ENCODE data around the gene POT1.

The POT1 gene

DNA sequence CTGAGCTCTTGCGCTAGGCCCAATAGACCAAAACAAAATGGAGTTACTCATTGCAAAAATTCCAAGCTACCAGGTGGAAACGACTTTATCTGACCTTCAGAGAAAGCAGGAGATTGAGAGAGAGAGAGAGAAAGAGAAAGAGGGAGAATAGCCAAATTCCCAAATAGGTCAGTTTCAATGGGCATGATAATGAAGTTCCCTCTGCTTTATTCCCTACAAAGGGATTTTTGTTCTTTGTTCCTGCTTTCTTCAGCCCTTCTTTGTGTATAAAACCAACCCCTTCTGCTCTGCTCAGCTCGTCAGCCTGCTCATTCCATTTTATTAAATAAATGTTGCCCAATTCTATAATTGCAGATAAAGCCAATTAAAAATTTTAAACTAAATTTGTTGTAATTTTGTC, 119.0 kb downstream of the POT1 start:
- DNase-seq (ENCODE audit: low read depth in 1 of 2, low spot score in 1 of 2), result no peak

DNA sequence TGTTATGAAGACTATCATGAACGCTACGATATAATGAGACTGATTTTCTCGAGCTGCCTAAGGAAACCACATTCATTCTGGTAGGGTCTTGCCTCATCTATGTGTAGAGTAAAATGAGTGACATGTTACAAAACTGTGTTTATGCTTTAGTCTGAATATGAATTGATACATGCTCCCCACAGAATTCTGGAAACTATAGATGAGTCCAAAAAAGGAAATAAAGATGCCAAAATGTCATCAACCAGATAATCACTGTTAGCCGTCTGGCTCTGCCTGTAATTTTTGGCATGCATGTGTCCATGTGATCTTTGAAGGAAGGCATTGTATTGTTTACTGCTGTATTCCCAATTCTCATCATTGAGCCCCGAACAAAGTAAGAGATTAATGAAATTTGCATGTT, 121.4 kb downstream of the POT1 start:
- DNase-seq (ENCODE audit: low read depth in 1 of 2, low spot score in 1 of 2), result no peak

DNA sequence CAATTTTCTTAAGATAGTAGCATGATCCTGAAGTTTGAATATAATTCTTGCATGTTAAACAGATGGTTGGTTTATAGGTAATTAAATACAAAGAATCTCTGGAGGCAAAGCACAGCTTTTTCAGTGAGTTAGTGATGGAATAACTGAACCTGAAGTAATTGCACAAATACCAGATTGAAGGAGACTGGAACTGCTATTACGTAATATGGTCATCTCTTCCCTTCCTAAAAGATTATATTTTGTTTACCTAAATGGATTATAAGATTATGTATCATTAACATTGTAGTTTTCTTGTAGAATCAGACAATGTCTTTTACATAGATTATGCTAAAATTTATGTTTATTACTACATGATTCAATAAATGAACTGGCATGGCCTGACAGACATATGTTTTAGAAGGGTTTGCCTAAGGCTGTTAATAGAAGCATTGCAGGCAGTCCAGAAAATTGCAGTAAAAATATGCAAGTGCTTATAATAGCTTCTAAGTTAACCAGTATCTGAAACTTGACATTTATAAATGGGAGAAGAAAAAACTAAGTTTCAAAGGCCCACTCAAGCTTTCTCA, 128.2 kb downstream of the POT1 start:
- DNase-seq (ENCODE audit: low read depth in 1 of 2, low spot score in 1 of 2), result no peak

DNA sequence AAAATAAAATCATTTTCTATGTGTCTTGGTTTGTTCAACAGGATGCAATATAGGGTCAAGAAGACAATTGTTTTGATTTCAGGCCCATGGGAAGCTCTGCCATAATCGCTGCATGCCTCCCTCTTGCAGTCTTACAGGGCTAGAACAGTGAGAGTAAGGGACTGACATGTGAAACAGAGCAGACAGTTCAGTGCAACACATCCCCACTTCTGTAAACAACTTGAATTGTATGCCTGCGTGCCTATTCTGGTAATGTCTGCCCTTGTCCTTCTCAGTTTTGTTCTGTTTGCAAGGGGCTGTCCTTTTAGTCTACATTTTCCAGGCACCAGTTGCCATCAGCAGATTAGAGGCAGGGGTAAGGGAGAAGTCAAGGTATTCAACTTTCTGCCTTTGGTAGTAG, 129.2 kb downstream of the POT1 start:
- DNase-seq (ENCODE audit: low read depth in 1 of 2, low spot score in 1 of 2), result no peak

DNA sequence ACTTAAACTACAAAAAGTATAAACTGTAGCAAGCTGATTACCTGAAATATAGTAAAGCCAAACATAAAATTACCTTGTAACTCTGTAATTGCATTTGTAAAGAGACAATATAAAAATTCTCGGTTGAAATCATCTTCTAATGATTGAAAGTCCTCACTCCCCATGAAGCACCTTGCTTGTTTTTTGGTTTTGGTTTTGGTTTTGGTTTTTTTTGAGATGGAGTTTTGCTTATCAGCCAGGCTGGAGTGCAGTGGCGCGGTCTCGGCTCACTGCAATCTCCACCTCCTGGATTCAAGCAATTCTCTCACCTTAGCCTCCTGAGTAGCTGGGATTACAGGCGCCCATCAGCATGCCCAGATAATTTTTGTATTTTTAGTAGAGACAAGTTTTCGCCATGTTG, 130.2 kb downstream of the POT1 start:
- no peak for DNase-seq (ENCODE audit: low read depth in 1 of 2, low spot score in 1 of 2)

DNA sequence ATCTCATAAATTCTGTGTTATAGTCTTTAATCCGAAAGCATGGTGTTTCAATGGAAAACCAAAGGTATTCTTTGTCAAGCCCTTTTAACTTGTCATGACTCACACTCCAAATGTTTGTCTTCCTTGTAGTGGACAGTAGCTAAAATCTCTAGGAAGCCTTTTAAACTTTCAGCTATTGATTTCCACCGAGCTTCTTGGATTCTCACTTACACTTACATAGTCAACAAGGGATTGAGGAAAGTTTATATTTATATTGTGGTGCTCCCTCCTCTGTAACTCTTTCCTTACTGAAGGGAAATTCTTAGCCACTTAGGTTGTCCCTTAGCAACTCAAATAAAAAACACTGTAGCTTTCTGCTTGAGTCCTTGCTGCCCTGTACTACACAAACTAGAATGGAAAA, 132.9 kb downstream of the POT1 start:
- DNase-seq (ENCODE audit: low read depth in 1 of 2, low spot score in 1 of 2), result no peak

DNA sequence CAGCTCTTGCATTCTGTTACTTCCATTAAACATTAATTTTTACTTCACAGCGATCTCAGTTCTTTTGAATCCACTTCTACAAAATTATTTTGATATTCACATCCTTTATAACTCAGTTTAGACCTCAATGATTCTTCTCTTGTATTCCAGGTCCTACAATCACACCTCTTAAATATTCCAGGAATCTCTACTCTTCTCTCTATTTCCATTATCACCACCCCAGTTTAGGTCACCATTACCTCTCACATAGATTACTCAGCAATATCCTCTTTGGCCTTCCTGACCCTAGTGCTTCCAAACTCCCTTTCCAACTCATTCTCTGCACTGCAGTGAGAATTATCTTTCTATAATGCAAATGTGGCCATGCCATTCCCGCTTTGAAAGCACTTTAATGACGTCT, 136.9 kb downstream of the POT1 start:
- DNase-seq (ENCODE audit: low read depth in 1 of 2, low spot score in 1 of 2), result no peak

DNA sequence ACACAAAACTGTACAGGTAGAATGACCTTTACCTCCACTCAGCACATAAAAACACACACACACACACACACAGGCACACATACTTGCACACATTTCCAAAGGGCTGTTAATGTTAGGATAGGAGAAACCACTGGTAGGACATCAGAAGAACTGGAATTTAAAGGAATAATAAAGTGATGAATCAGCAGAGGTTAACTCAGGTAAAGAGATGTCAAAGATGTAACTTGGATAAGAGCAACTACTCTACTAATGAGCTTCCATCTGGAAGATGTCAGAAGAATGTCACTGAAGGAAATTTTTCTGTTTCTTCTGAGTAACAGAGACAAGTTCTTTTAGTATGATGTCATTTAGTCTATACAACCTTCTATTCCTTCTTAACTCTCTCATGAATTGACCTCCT, 137.6 kb downstream of the POT1 start:
- no peak for DNase-seq (ENCODE audit: low read depth in 1 of 2, low spot score in 1 of 2)

DNA sequence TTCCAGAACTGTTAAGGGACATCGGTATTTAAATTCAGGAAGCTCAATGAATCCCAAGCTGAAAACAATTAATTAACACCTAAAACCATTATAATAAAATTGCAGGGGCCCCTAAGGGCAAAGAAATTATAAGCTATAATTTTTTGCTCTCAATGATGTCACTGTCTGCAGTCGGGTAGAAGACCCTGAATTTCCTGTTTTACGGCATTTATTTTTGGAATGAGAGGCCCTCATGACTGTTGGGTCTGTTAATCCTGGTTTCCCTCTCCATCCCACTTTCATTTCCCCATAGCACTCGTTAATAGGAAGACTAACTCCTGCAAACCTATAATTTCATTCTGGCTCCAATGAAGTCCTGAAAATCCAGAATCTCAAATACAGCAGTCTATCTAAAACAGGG, 138.2 kb downstream of the POT1 start:
- no peak for DNase-seq (ENCODE audit: low read depth in 1 of 2, low spot score in 1 of 2)

DNA sequence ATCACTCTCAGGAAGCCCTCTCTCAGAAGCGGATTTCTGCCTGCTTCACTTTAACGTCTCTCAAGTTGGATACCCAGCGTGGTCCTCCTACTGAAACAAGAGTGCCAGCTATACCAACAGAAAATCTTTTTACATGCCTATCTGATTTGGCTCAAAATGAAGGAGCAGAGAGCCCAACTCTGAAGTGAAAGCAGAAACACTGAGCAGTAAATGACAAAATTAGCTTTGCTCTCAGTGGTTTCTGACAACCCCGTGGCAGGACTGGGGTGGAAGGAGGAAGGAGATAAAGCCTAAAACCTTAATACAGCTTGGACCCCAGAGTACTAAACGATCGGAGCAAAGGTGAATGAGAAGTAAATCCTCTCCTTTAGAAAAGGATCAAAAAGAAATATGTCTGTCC, 139.0 kb downstream of the POT1 start:
- DNase-seq (ENCODE audit: low read depth in 1 of 2, low spot score in 1 of 2), result no peak

DNA sequence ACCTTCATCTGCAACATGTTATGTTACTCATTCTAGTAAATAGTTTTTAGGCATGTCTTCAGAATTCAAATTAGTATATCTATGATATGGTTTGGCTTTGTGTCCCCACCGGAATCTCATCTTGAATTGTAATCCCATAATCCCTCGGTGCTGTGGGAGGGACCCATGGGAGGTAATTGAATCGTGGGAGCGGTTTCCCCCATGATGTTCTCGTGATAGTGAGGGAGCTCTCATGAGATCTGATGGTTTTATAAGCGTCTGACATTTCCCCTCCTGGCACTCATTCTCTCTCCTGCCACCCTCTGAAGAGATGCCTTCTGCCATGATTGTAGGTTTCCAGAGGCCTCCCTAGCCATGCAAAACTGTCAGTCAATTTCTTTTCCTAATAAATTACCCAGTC, 143.6 kb downstream of the POT1 start:
- no peak for DNase-seq (ENCODE audit: low read depth in 1 of 2, low spot score in 1 of 2)

DNA sequence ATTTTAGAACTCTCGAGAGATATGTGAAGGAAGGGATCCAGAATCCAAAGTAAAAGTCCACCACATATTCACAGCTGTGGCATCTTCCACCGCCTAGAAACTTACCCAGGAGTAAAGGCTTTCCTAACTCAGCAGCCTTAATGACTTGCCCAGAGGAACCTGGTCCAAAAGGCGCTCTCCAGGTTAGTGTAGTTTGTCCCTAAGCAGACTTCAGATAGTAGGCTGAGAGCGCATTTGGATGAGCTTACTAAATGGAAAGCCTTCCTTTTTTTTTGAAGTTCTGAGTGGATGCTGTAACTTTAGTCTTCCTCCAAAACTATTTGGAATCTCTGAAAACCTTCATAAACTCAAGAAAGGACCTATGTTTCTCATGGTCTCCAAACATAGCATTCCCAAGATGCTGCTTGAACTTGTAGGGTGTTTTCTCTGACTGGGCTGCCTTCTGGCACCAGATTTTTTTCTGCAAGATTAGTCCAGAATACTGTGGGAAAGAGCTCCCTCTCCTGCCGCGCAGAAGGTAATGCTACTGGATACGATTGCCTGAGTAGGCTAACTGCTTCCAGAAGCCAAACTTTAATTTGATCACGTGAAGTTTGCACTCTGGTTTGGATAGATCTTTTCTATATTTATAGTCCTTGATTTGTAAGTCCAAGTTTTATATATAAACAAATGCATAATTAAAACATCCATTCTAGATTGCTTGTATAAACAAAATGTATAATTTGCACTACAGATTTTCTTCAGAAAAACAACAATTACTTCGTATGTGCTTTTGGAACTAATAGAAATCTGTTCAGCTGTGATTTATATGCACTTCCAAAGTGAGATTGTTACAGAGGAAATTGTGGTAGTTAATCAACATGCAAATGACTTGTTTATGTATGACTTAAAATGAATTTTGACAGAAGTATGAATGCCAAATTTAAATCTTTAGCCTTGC, 144.5 kb downstream of the POT1 start:
- no peak for DNase-seq (ENCODE audit: low read depth in 1 of 2, low spot score in 1 of 2)

DNA sequence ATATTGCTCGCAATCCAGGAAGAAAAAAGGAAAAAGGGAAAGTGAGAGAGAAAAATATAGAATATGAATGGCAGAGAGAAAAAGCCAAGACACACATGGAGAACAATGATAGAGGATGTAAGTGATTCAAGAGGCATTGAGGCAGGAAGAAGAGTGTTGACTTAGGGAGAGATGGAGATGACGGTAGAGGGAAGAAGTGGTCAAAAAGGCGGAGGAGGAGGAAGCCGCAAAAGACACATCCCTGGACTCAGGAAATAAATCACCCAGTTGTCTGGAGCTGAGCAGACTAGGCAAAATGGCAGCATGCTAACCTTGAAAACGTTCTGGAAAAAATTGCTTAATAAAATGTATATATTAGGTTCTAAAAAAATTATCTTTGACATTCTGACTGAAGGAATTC, 146.4 kb downstream of the POT1 start:
- no peak for DNase-seq (ENCODE audit: low read depth in 1 of 2, low spot score in 1 of 2)

DNA sequence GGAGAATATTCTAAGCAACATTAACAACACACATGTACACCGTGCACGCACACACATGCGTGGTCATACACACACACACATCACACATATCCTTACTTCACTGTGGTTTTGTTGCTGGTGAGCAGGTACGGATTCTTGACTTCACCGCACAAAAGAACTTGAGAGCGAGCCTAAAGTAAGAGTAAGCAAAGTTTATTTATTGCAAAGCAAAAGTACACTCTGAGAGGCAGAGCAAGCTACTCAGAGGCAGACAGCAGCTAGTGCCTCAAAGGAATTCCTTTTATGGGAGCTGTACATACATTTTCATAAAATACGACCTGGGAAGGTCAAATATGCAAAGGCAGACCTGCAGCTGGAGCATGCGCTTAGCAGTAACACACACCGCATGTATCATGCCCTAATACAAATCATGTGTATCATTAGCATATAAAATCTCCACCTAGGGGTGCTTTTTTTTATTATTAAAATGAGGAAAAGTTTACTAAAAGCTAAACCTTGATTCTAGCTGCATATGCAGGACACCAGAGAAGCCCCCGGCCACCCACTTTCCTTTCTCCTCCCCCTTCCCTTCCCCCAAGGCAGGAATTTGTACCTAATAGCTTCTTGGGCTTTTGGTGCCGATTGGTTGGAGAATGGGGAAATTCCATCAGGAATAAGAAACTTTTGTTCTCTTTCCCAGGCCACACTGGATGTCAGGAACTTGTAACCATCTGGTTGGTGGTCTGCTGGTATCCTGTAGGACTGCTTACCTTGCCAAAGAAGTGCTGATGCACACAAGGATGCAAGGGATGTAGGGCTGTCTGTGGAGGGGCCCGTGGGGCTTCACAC, 147.5 kb downstream of the POT1 start:
- no peak for DNase-seq (ENCODE audit: low read depth in 1 of 2, low spot score in 1 of 2)

DNA sequence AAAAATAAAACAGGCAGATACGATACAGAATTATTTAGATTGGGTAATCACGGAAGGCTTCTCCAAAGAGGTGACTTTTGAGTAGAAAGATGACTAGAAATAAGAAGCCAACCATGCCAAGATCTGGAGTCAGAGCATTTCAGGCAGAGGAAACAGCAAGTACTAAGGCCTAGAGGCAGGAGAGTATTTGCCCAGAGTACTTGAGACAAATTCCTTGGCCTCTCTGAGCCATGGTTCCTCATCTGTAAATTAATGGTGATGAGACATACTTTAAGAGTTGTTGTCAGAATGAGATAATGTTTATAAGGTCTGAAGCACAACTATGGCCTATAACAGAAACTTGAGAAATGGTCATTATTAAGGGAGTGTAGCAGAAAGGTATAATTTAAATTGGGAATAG, 148.2 kb downstream of the POT1 start:
- DNase-seq (ENCODE audit: low read depth in 1 of 2, low spot score in 1 of 2), result no peak

DNA sequence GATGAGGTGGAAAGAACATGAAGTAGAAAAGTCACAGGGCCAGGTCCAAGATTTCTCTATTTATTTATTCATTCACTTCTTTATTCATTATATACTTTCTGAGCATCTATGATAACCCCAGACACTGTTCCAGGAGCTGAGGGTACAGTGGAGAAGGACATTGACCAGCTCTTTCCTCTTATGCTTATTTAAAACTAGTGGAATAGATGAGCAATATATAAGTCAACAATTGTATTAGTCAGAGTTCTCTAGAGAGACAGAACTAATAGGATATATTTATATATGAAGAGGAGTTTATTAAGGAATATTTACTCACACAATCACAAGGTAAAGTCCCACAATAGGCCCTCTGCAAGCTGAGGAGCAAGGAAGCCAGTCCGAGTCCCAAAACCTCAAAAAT, 149.0 kb downstream of the POT1 start:
- no peak for DNase-seq (ENCODE audit: low read depth in 1 of 2, low spot score in 1 of 2)

DNA sequence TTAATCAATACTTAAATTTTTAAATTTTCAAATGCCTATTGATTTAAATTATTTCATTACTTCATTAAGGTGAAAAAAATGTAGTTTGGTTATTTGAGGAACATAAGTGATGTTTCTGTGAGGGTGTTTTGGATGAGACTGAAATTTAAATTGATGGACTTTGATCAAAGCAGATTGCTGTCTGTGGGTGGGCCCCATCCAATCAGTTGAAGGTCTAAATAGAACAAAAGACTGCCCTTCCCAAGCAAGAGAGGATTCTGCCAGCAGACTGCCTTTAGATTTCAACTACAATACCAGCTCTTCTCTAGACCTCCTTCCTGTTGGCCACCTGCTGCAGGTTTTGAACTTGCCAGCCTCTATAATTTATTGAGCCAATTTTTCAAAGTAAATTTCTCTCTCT, 149.6 kb downstream of the POT1 start:
- no peak for DNase-seq (ENCODE audit: low read depth in 1 of 2, low spot score in 1 of 2)

DNA sequence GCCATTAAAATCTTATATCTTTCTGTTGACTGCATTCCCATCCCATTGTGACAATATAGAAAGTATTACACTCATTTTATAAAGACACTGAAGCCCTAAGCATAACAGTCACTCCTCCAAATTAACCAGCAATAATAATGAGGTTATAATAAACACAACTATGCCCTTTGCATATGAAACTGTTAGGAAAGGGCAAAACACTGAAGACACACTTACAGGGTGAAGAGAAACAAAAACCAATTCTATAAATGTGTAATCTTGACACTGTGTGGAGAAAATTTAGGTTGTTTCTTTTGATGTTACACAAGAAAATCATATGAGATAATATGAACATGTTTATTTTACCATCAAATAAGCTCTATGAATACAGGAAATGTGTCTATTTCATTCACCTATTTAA, 150.0 kb downstream of the POT1 start:
- no peak for DNase-seq (ENCODE audit: low read depth in 1 of 2, low spot score in 1 of 2)

DNA sequence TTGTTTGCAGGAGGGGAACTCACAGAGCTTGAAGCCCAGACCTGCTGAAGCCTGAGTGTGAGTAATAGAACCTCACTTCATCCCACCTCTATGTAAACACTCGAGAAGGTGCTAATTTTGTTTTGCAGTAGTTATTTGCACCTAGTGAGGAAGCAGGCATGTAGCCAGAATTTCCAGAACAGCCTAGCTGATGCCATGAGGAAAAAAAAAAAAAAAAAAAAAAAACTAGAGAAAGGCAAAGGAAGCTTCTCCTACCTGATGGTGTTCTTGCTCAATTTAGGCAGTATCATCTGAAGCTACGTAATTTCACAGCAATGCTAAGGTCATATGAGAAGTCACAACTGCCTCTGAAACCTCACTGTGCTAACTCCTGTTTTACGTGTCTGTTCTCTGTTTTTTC, 150.4 kb downstream of the POT1 start:
- no peak for DNase-seq (ENCODE audit: low read depth in 1 of 2, low spot score in 1 of 2)

DNA sequence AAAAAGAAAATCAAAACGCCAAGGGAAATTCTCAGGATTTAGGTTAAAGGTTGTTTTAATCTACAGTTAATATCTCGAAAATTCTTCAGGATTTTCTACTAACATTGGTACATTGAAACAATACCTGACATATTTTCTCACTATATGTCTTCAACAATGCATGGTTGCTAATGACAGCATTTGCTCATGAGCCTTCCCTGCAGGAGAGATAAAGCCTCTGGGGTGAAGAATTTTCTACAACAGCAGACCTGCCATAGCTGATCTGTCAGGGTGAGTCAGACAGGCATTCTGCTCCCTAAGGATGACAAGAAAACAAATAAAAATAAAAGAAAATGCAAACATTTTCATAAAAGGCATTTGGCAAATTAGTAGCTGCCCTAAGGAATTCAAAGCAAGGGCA, 152.4 kb downstream of the POT1 start:
- DNase-seq (ENCODE audit: low read depth in 1 of 2, low spot score in 1 of 2), result no peak

DNA sequence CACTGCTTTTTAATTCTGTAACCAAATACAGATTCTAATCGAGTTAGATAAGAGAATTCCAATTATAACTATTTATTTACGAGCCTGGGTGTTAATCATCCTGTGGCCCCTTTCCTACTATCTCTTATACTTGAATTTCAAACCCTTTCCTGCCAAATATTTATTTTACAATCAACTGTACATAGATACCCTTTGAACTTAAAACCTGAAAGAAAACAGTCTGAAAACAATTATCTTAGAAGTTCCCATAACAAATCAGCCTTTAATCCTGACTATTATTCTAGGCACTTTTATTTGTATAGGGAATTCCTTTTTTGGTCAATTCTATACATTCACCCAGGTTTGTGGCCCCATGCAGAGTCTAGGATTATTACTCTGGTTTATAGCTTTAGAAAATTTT, 153.5 kb downstream of the POT1 start:
- DNase-seq (ENCODE audit: low read depth in 1 of 2, low spot score in 1 of 2), result no peak

DNA sequence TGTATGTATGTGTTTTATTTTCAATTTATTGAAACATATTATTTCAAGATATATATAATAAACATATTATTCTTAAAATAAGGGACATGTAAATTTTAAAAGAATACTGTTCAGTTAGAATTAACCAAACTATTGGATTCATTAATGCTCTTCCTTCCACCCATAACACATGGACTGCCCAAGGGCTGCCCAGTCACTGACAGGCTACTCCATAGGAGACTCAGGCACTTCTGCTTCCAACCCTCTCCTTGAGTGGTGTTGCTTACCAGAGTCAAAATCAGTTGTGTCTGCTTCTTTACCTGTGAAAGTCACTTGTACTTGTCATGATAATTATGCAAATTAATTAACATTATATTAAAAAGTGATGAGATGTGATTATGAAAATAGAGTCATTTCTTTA, 154.2 kb downstream of the POT1 start:
- no peak for DNase-seq (ENCODE audit: low read depth in 1 of 2, low spot score in 1 of 2)
